ENCODE results near the gene CDK5R1.

DNA sequence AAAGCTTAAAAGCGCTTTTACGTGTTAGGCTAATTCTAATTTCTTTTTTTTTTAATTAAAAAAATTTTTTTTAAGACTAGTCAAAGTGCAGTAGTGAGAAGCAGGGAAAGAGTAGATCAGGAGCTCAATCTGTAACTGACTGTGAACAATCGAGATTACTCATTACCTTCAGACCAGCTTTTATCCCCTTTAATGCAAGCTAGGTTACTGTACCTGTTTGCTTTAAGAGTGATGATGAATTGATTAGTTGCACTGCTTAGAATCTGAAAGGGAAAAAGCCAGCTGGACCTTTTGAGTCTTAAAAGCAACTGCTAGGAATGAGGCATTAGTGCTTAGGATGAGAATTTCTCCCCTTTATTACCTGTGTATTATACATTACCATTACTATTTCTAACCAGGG is 23.5 kb upstream of the CDK5R1 start:
- TF ChIP-seq, protein P1, sequence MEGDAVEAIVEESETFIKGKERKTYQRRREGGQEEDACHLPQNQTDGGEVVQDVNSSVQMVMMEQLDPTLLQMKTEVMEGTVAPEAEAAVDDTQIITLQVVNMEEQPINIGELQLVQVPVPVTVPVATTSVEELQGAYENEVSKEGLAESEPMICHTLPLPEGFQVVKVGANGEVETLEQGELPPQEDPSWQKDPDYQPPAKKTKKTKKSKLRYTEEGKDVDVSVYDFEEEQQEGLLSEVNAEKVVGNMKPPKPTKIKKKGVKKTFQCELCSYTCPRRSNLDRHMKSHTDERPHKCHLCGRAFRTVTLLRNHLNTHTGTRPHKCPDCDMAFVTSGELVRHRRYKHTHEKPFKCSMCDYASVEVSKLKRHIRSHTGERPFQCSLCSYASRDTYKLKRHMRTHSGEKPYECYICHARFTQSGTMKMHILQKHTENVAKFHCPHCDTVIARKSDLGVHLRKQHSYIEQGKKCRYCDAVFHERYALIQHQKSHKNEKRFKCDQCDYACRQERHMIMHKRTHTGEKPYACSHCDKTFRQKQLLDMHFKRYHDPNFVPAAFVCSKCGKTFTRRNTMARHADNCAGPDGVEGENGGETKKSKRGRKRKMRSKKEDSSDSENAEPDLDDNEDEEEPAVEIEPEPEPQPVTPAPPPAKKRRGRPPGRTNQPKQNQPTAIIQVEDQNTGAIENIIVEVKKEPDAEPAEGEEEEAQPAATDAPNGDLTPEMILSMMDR (optimal IDR thresholded peaks at IDR 0.05 in 1 of 3, IDR thresholded peaks at IDR 0.05 in 1 of 3, conservative IDR thresholded peaks at IDR 0.05 in 1 of 3; ENCODE audit: extremely low read depth in 1 of 3, insufficient read depth in 2 of 3, low read length in 3 of 3) = no peak
- TF ChIP-seq EZH2 (IDR thresholded peaks at IDR 0.05; ENCODE audit: low read length) = no peak

Data from keratinocyte (primary cell).